Measurements from ENCODE around the gene TEKTIP1. TPM values are rescaled to one million over a fixed set of nuclear protein-coding genes. Genes with fewer than 3 reads are reported as not detected.

TEKTIP1 gene
- total RNA-seq = 0.20 TPM in 1 of 2 replicates, not detected in the other

DNA sequence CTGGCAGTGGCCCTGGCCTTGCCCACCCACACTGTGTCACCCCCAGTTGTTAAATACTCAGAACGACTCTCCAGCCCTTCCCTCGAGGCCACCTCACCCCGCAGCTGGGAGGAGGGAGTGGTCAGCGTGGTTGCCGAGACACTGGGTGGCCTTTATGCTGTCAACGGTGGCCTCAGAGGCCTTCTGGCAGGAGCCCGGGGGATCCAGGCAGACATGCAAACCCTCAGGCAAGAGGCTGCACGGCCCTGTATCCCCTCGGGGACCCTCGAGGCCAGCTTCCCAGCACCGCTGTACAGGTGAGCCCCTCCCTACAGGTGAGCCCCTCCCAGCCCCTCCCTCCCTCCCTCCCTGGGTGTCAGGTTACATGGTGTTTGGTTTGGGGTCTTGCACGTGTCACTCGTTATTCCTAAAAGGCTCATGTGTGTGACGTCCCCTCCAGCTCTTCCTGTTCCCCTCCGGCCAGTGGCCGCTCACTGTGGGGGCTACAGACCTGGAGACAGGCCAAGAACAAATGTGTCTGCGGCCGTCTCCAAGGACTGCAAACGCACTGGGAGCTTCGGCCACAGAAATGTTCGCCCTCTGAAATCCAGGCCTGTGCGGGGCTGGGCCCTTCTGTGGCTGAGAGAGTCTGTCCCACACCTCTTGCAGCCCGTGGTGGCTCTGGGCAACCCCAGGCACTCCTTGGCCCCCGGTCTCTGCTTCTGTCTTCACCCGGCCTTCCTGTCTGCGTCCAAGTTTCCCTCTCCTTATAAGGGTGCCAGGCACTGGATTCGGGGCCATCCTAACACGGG is at the start of gene TEKTIP1:
Gene TEKTIP1, plus strand, starts transcription at position 210 of the 791 bp plus-strand sequence. Its CDS starts 4 bp downstream, at position 214.

DNA sequence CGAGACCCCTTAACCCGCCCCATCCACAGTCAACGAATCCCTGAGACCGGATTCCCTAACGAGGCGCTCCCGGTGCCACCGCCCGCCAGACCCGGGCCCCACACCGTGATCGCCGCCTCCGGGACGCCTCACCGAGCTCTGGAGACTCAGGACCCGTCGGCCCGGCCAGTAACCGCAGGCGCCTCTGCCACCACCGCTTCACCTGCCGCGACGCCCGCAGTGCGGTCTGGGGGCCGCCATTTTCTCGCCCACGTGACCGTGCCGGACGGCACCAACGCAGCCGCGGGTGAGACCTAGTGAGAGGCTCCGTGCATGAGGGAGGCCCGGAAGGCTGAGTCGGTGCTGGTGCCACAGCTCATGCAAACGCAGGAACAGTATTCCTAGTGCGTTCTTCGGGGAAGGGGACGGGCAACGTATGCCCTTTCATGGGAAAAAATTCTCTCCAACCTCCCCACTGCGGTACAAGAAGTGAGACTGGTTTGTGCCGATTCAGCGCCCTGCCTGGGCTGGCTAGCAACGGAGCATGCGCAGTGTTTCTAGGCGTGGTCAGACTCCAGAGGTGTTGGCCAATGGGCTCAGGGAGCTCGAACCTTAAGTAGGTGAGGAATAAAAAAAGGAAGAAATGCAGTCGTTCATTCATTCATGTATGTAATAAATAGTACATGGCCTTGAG is 38.4 kb upstream of the TEKTIP1 start, which contains the start of gene DOHH:
Gene DOHH, minus strand, starts transcription at position 246 of the 673 bp plus-strand sequence. CDS start 3,860 bp downstream, outside the sequence.

DNA sequence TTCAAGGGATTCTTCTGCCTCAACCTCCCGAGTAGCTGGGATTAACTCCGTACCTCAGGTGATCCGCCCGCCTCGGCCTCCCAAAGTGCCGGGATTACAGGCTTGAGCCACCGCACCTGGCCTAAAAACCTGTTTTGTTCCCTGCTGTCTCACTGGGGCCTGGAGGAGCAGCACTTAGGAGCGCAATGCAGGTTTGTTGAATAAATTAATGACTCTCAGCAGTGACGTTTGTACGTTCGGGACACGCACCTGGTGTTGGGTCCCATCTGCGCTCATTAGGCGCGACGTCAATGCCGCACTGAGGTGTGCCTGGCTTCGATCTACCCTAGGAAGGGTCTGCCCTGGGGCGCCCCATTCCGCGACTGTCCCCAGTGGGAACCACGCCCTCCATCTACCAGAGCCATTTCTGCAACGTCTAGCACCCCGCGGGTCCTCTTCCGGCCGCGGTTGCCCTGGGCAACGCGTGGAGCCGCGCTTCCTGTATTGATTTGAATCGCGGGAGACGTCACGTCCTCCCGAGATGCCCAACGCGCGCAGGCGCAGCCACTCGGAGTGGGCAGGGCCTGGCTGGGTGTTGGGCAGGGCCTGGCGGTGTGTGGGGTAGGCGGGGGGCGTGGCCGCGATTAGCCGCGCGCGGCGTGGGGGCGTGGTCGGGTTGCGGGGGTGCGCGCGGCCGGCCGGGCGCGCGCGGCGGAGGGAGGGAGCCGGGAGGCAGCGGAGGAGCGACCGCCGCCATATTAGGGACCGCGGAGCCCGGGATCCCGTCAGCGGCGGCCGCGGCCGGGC is 33.2 kb upstream of the TEKTIP1 start, which contains the start of gene FZR1:
Gene FZR1, plus strand, starts transcription at position 714 of the 786 bp plus-strand sequence. CDS start 16,679 bp downstream, outside the sequence.

DNA sequence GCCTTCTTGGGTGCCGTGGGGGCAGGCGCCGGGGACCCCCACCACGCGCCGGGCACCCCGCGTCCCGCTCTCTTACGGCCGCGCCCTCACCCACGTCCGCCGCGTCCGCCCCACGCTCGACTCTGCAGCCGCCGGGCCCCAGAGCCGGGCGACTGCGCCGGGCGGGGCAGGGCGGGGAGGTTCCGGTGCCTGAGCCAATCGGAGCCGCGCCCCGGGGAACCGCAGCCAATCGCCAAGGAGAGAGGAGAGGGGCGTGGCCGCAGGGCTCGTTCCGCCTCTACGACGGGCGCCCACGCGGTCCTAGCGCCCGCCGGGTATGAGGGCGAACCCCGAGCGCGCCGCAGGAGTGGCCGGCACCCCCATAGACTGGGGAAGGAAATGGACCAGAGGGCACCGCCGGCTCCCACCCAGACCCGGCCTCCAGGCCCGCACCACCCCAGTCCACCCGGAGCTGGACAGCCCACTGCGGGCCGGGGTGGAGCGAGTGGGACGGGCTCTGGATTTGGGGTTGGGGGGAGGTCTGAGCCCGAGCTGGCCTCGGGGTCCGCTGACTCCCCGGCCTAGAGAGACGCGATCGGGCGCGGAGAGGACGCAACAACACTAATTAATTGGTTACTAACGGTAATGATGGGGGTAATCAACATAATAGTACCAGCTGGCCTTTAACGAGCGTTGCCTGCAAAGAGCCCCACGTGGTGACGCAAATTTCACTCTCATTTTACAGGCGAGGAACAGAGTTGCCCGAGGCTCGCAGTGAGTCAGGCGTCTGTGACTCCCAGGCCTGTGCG is 18.7 kb downstream of the TEKTIP1 start, which contains the start of gene MFSD12:
Gene MFSD12, minus strand, starts transcription at position 126 of the 788 bp plus-strand sequence. CDS start 183 bp downstream, outside the sequence.

DNA sequence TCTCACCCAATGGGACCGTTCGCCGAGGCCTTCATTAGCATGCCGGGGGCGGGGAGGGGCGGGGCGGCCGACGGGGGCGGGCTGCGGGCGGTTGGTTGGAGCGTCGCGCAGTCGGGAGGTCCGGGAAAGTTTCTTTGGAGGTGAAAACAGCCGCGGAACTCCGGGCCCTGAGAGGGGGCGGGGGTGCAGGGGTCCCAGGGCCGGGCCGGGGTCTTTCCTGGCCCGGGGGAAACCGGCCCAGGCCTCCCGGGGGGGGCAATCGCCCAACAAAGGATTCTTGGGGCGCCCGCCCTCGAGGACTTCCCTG is 33.8 kb downstream of the TEKTIP1 start, which contains the start of gene HMG20B:
Gene HMG20B, plus strand, starts transcription at position 90 of the 307 bp plus-strand sequence. CDS start 366 bp downstream, outside the sequence.

DNA sequence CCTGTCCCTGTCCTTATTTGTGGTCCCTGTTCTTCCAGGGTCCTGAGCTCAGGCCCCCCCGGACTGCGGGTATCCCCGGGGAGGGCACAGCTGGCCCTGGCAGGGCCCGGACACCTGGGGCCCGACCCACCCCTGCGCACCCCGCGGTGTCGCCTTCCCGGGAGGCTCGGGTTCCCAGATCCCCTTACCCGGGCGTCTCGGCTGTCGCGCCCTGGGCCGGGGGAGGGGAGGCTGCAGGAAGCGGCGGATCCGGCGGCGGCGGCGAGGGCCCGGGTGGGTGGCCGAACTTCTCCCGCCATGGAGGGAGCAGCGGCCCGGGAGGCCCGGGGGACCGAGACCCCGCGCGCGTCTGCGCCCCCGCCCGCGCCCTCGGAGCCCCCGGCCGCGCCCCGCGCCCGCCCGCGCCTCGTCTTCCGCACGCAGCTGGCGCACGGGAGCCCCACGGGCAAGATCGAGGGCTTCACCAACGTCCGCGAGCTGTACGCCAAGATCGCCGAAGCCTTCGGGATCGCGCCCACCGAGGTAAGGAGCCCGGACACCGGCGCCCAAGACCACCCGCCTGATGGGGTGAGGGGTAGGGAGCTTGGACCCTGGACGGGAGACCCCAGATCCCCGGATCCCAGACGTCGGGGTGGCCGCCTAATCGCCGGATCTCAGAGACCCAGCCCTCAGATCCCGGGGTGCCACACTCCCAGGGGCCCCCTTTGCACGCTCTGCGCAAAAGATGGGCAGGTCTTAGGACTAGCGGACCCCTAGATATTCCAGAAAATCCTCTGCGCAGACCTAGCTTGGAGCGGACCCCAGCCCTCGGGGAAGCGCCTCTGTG is 46.5 kb downstream of the TEKTIP1 start, which contains the start of gene GIPC3:
Gene GIPC3, plus strand, starts transcription at position 178 of the 826 bp plus-strand sequence. Its CDS starts 120 bp downstream, at position 298.

Other genes with a start within 250 kb of the TEKTIP1 start
- 91.9 and 101 TPM in 2 replicates for gene NFIC, start 172.6 kb upstream of the TEKTIP1 start, total RNA-seq
- gene SMIM24, start 58.6 kb upstream of the TEKTIP1 start, total RNA-seq = not detected in 2 replicates
- not detected in 2 replicates for gene SMIM44, start 55.7 kb upstream of the TEKTIP1 start, total RNA-seq
- gene DOHH, start 38.5 kb upstream of the TEKTIP1 start, total RNA-seq = 9.4 and 14.8 TPM in 2 replicates
- gene FZR1, start 32.9 kb upstream of the TEKTIP1 start, total RNA-seq = 36.6 and 40.1 TPM in 2 replicates
- gene MFSD12, start 18.4 kb downstream of the TEKTIP1 start, total RNA-seq = 108 and 163 TPM in 2 replicates
- gene HMG20B, start 33.8 kb downstream of the TEKTIP1 start, total RNA-seq = 58.3 and 59.0 TPM in 2 replicates
- 0.07 and 0.10 TPM in 2 replicates for gene GIPC3, start 46.3 kb downstream of the TEKTIP1 start, total RNA-seq
- 2.9 and 3.0 TPM in 2 replicates for gene TBXA2R, start 67.7 kb downstream of the TEKTIP1 start, total RNA-seq
- gene CACTIN, start 87.6 kb downstream of the TEKTIP1 start, total RNA-seq = 21.6 and 26.9 TPM in 2 replicates
- gene PIP5K1C, start 161.3 kb downstream of the TEKTIP1 start, total RNA-seq = 55.1 and 85.5 TPM in 2 replicates
- not detected in 2 replicates for gene TJP3, start 169.2 kb downstream of the TEKTIP1 start, total RNA-seq
- 22.9 and 24.4 TPM in 2 replicates for gene APBA3, start 222.5 kb downstream of the TEKTIP1 start, total RNA-seq
- gene MRPL54, start 223.5 kb downstream of the TEKTIP1 start, total RNA-seq = 15.7 and 21.1 TPM in 2 replicates
- gene RAX2, start 233.1 kb downstream of the TEKTIP1 start, total RNA-seq = not detected in 2 replicates
- 0.13 TPM in 1 of 2 replicates, not detected in the other for gene MATK, start 247.2 kb downstream of the TEKTIP1 start, total RNA-seq

Measured in smooth muscle cell of the pulmonary artery (primary cell).